ENCODE results near the gene RECK. TPM values are rescaled to one million over a fixed set of nuclear protein-coding genes. Genes with fewer than 3 reads are reported as not detected.
A peak's percentile ranks its signal among the peaks of the same experiment; 100 is the strongest.

The RECK gene
- total RNA-seq, 1 experiment from 2014 or later: 10.3 TPM

GRCh38 chr9:36064448-36065037, 27.8 kb downstream of the RECK start:
- no peak overlapping the region for H3K9ac ChIP-seq (ENCODE audit: extremely low read depth, insufficient read length, low read length)
- WGBS (ENCODE audit: extremely low coverage, insufficient read length, low lambda C conversion rate): no CpG with 5 or more reads among the region's 1 CpG
- no peak overlapping the region for H3K4me2 ChIP-seq (ENCODE audit: insufficient read depth, insufficient read length, low read length)

More at GRCh38 chr9:36064448-36065037, 27.8 kb downstream of the RECK start:
- no peaks in the 10 kb centered on the region for H4K20me1 ChIP-seq (ENCODE audit: control insufficient read depth, insufficient read depth, insufficient read length)
- H3K56ac ChIP-seq (ENCODE audit: insufficient read length, low read depth, low read length): no peak overlapping the region
- H3K36me3 Mint-ChIP-seq (ENCODE audit: insufficient read depth in 1 of 3, low read depth in 3 of 3): peaks cover 1 to 38% (median 34%) of the 10 kb centered on the region in 3 experiments; a peak in 5 of 7 replicates
- no peaks in the 10 kb centered on the region for H3K23me2 ChIP-seq (ENCODE audit: insufficient read length, low read depth, low read length, poor library complexity, severe bottlenecking)
- H3K4me1 ChIP-seq (ENCODE audit: insufficient read depth, low read length): no peaks in the 10 kb centered on the region
- no peak for DNase-seq
- H2BK20ac ChIP-seq (ENCODE audit: low read depth, low read length, poor library complexity, severe bottlenecking): no peak overlapping the region
- no peak overlapping the region for H3K23ac ChIP-seq (ENCODE audit: insufficient read length, low read depth, low read length)
- no peak overlapping the region for H3K18ac ChIP-seq (ENCODE audit: insufficient read length, low read depth, low read length)
- no peak overlapping the region for H3K27ac ChIP-seq (ENCODE audit: insufficient read length, low read depth, low read length)
- no peak overlapping the region for H2BK15ac ChIP-seq (ENCODE audit: low read depth, low read length)
- H3K79me2 ChIP-seq (ENCODE audit: insufficient read depth, low read length): no peaks in the 10 kb centered on the region
- no peak overlapping the region for H2BK12ac ChIP-seq (ENCODE audit: insufficient read length, low read depth, low read length)
- no peaks in the 10 kb centered on the region for H3K9me3 ChIP-seq (ENCODE audit: control insufficient read depth, low read depth, low read length)
- TF ChIP-seq CTCF (conservative IDR thresholded peaks at IDR 0.05): no peak
- no peak overlapping the region for H4K8ac ChIP-seq (replicated peaks; ENCODE audit: insufficient read length, low read depth, low read length)
- no peaks in the 10 kb centered on the region for H3K27me3 ChIP-seq (ENCODE audit: insufficient read depth, low read length)
- no peak overlapping the region for H3K14ac ChIP-seq (ENCODE audit: insufficient read depth, low read length)
- no peaks in the 10 kb centered on the region for H3K4me1 Mint-ChIP-seq
- no peak overlapping the region for H3K4ac ChIP-seq (ENCODE audit: low read depth, low read length)
- H3K4me3 Mint-ChIP-seq: no peak overlapping the region
- H4K5ac ChIP-seq (ENCODE audit: insufficient read length, low read depth, low read length): no peak overlapping the region
- no peak overlapping the region for H2AFZ ChIP-seq (ENCODE audit: low read length)
- no peak overlapping the region for H2AK5ac ChIP-seq (ENCODE audit: insufficient read length, low read length)
- H2BK5ac ChIP-seq (ENCODE audit: insufficient read length, low read length): no peak overlapping the region
- no peak overlapping the region for H2BK120ac ChIP-seq (ENCODE audit: low read depth, low read length, poor library complexity, severe bottlenecking)
- H3K9me3 Mint-ChIP-seq: no peaks in the 10 kb centered on the region
- H3T11ph ChIP-seq (ENCODE audit: low read length): no peak overlapping the region
- peak overlapping the region in 1 of 3 experiments; percentile 22; a peak in 1 of 7 replicates for H3K27ac Mint-ChIP-seq
- H3K79me1 ChIP-seq (ENCODE audit: insufficient read depth, low read depth, low read length, poor library complexity, severe bottlenecking): no peaks in the 10 kb centered on the region
- no peak overlapping the region for H4K91ac ChIP-seq (ENCODE audit: insufficient read length, low read depth, low read length)
- H3K27me3 Mint-ChIP-seq (ENCODE audit: low read depth): no peaks in the 10 kb centered on the region

Measured in H9 (cell line).